Endothelial cell of umbilical vein (primary cell): ENCODE measurements around the gene COX14. TPM values are rescaled to one million over a fixed set of nuclear protein-coding genes. Genes with fewer than 3 reads are reported as not detected.

Source experiments
- BruUV-seq: library from RNA; stranded (reverse); fragments of 400-500 nt; replicated peaks from 2 replicates; lab custom pipeline; 2021; lab: Mats Ljungman, UMichigan
- CTCF ChIA-PET: fragments of 300-600, 350-600 bp; sonication (Branson Sonifier 250); formaldehyde crosslinking; loops from one replicate; lab custom pipeline; 2021; ENCODE audit warnings: antibody characterized with exemption, inconsistent platforms; lab: Charles Lee
- POLR2A ChIA-PET: fragments of 300-600, 350-600 bp; sonication (Branson Sonifier 250); formaldehyde crosslinking; loops from one replicate; lab custom pipeline; 2021; ENCODE audit warnings: antibody characterized with exemption, inconsistent platforms; lab: Charles Lee
- DNase-seq: peaks from one replicate; pipeline ENCODE4 v3.0.0-alpha.2; 2011; ENCODE audit warnings: low read depth, low spot score
- FAIRE-seq: peaks from 2 replicates; lab custom pipeline; 2011; peaks lifted over from hg19 to GRCh38; lab: Jason Lieb, UNC
- H2AFZ ChIP-seq: 2 replicates; pipeline ENCODE4 v1.6.0; 2012; ENCODE audit warnings: low read depth, low read length, control low read depth, inconsistent platforms
- H3K27ac ChIP-seq: 2 replicates; pipeline ENCODE4 v1.5.1; 2011; ENCODE audit warnings: low read depth, mild to moderate bottlenecking, control low read depth, low read length, moderate library complexity; ENCODE audit not compliant: insufficient read depth
- H3K27me3 ChIP-seq, 2 experiments: 2 replicates each; pipeline versions ENCODE4 v1.6.0 to v1.6.1; 2011; ENCODE audit warnings: low read length in 2 of 2, mixed read lengths in 1 of 2; ENCODE audit not compliant: control insufficient read depth in 2 of 2, insufficient read depth in 2 of 2
- H3K36me3 ChIP-seq, 2 experiments: 2 replicates in 1 of 2; 3 replicates in 1 of 2; pipeline ENCODE4 v1.5.1; 2011; ENCODE audit warnings: low read length in 2 of 2, mild to moderate bottlenecking in 1 of 2, moderate library complexity in 1 of 2; ENCODE audit not compliant: control insufficient read depth in 2 of 2, insufficient read depth in 2 of 2; ENCODE audit errors: extremely low read depth in 1 of 2
- H3K4me1 ChIP-seq: 3 replicates; pipeline ENCODE4 v1.5.1; 2011; ENCODE audit warnings: mild to moderate bottlenecking, low read length; ENCODE audit not compliant: control insufficient read depth, insufficient read depth; ENCODE audit errors: extremely low read depth
- H3K4me2 ChIP-seq: 2 replicates; pipeline ENCODE4 v1.6.1; 2011; ENCODE audit warnings: low read length, control low read depth, mixed read lengths; ENCODE audit not compliant: insufficient read depth
- H3K4me3 ChIP-seq, 3 experiments: fragments of 200-600 bp in 1 of 3; sonication (generic), shearing (Covaris generic) in 1 of 3; replicated peaks in 1 of 3; 2 replicates each; pipeline ENCODE4 v1.5.1; 2011 to 2016; ENCODE audit warnings: control low read depth in 3 of 3, low read length in 3 of 3, mild to moderate bottlenecking in 2 of 3, inconsistent platforms in 1 of 3, low read depth in 1 of 3, moderate library complexity in 1 of 3; ENCODE audit not compliant: insufficient read depth in 1 of 3
- H3K79me2 ChIP-seq: 2 replicates; pipeline ENCODE4 v1.6.0; 2012; ENCODE audit warnings: low read length, inconsistent platforms; ENCODE audit not compliant: control insufficient read depth, insufficient read depth
- H3K9ac ChIP-seq: replicated peaks from 2 replicates; pipeline ENCODE3; 2011; ENCODE audit warnings: low read length, control low read depth; ENCODE audit not compliant: insufficient read depth; ENCODE audit errors: extremely low read depth
- H3K9me1 ChIP-seq: replicated peaks from 3 replicates; pipeline ENCODE4 v1.6.0; 2011; ENCODE audit warnings: mild to moderate bottlenecking, low read length; ENCODE audit not compliant: control insufficient read depth, insufficient read depth; ENCODE audit errors: extremely low read depth
- H3K9me3 ChIP-seq: replicated peaks from 2 replicates; pipeline ENCODE4 v1.5.1; 2012; ENCODE audit warnings: low read length, inconsistent platforms; ENCODE audit not compliant: control insufficient read depth, insufficient read depth
- H4K20me1 ChIP-seq: replicated peaks from 2 replicates; pipeline ENCODE3; 2011; ENCODE audit warnings: mild to moderate bottlenecking, low read length; ENCODE audit not compliant: control insufficient read depth, insufficient read depth; ENCODE audit errors: extremely low read depth
- EZH2 ChIP-seq: IDR thresholded peaks from 2 replicates; pipeline ENCODE4 v1.6.1; 2012; ENCODE audit warnings: borderline replicate concordance, low read depth, mild to moderate bottlenecking, moderate library complexity, low read length, inconsistent platforms; ENCODE audit not compliant: severe bottlenecking
- FOS ChIP-seq: IDR thresholded peaks from 2 replicates; pipeline ENCODE4 v1.6.1; 2011; ENCODE audit warnings: mild to moderate bottlenecking, low read length, moderate library complexity, borderline replicate concordance; ENCODE audit not compliant: insufficient read depth
- GATA2 ChIP-seq: IDR thresholded peaks from 2 replicates; pipeline ENCODE4 v1.7.0; 2011; ENCODE audit warnings: low read depth, mild to moderate bottlenecking, moderate library complexity, mixed read lengths, low read length; ENCODE audit not compliant: insufficient read length, insufficient read depth
- JUN ChIP-seq: IDR thresholded peaks from 2 replicates; pipeline ENCODE4 v1.6.1; 2011; ENCODE audit warnings: borderline replicate concordance, low read depth; ENCODE audit not compliant: insufficient read length, insufficient read depth
- MYC ChIP-seq: IDR thresholded peaks from one replicate; pipeline ENCODE4 v1.6.1; 2011; ENCODE audit warnings: mild to moderate bottlenecking, low read depth, low read length
- POLR2A ChIP-seq: IDR thresholded peaks from 2 replicates; pipeline ENCODE4 v1.6.1; 2012; ENCODE audit warnings: low read depth, mild to moderate bottlenecking, control low read depth, low read length
- POLR2AphosphoS5 ChIP-seq: IDR thresholded peaks from 2 replicates; pipeline ENCODE4 v1.6.1; 2012; ENCODE audit warnings: low read depth, mild to moderate bottlenecking, control low read depth, low read length, moderate library complexity; ENCODE audit not compliant: insufficient read depth
- dilution Hi-C: fragments of 300-500 bp; cut with MboI; formaldehyde crosslinking; loops from one replicate; pipeline ENCODE4 v1.15.0; 2019; ENCODE audit warnings: low sequenced_read_pairs; ENCODE audit not compliant: extremely low pct_ligation_motif_present
- intact Hi-C: fragments of 100-400 bp; cut with micrococcal nuclease; formaldehyde crosslinking; loops from one replicate; pipeline ENCODE4 v1.10.0; 2022
- polyA plus RNA-seq, 4 experiments: library from polyadenylated mRNA; depleted of rRNA in 3 of 4; stranded (reverse) in 3 of 4; unstranded in 1 of 4; fragments of >200 nt; gene quantifications; 2 replicates each; pipeline versions ENCODE4 v1.2.1 to v1.2.3, GENCODE V29; 2011 to 2012; ENCODE audit warnings: missing spikeins in 1 of 4
- total RNA-seq: library from RNA; stranded (reverse); gene quantifications from 2 replicates; pipeline ENCODE4 v1.2.3, GENCODE V29; 2021
- TF ChIP-seq, protein P1 (sequence below), 2 donors: IDR thresholded peaks; 1 replicate in 1 of 2; 2 replicates in 1 of 2; pipeline ENCODE4 v1.5.1; 2011; ENCODE audit warnings: low read length in 2 of 2, mild to moderate bottlenecking in 2 of 2, moderate library complexity in 2 of 2, control low read depth in 1 of 2, inconsistent platforms in 1 of 2, low read depth in 1 of 2; ENCODE audit not compliant: insufficient read depth in 1 of 2; ENCODE audit errors: extremely low read depth in 1 of 2
- TF ChIP-seq, protein P2 (sequence below): IDR thresholded peaks from 2 replicates; pipeline ENCODE4 v1.6.1; 2011; ENCODE audit not compliant: insufficient read depth, insufficient read length

The COX14 gene
- total and polyA plus RNA-seq, 2 donors (not counting 3 experiments of a cell fraction or from before 2014, with no cell fraction given), result 40.3 to 106 TPM

DNA sequence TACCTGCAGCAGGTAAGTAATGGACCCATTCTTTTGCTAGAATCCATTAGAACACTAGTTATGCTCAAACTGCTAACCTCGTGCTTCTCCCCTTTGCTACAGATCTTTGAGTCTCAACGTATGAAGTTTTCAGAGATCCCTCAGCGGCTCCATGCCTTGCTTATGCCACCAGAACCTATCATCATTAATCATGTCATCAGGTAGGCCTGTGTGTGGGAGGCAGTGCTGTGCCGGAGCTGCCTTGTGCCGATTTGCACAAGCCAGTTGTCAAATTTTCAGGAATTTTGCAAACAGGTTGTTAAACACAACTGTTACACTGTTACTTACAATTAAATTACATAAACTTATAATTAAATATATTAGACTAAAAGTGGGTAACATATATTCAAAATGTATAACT lies 21.6 kb upstream of the COX14 start:
- BruUV-seq, result no TSS peak
- peaks cover 13% of the 10 kb centered on the region for H3K79me2 ChIP-seq
- H3K4me1 ChIP-seq, result peaks cover 29% of the 10 kb centered on the region
- no peaks in the 10 kb centered on the region for H3K9me1 ChIP-seq
- no peak overlapping the region for H3K27ac ChIP-seq
- FAIRE-seq, result no peak
- H3K4me3 ChIP-seq, result no peak overlapping the region
- H2AFZ ChIP-seq, result no peak overlapping the region
- H4K20me1 ChIP-seq, result no peaks in the 10 kb centered on the region
- dilution Hi-C loops (no loop called here), intact Hi-C loops (no loop called here)
- TF ChIP-seq POLR2A (no peak), EZH2 (no peak), FOS (no peak), MYC (no peak), POLR2AphosphoS5 (no peak), GATA2 (no peak), JUN (no peak)
- TF ChIP-seq, protein P1, sequence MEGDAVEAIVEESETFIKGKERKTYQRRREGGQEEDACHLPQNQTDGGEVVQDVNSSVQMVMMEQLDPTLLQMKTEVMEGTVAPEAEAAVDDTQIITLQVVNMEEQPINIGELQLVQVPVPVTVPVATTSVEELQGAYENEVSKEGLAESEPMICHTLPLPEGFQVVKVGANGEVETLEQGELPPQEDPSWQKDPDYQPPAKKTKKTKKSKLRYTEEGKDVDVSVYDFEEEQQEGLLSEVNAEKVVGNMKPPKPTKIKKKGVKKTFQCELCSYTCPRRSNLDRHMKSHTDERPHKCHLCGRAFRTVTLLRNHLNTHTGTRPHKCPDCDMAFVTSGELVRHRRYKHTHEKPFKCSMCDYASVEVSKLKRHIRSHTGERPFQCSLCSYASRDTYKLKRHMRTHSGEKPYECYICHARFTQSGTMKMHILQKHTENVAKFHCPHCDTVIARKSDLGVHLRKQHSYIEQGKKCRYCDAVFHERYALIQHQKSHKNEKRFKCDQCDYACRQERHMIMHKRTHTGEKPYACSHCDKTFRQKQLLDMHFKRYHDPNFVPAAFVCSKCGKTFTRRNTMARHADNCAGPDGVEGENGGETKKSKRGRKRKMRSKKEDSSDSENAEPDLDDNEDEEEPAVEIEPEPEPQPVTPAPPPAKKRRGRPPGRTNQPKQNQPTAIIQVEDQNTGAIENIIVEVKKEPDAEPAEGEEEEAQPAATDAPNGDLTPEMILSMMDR (IDR thresholded peaks at IDR 0.05; ENCODE audit: extremely low read depth in 1 of 2, insufficient read depth in 1 of 2, low read depth in 1 of 2, low read length in 2 of 2), result no peak
- TF ChIP-seq, protein P2, sequence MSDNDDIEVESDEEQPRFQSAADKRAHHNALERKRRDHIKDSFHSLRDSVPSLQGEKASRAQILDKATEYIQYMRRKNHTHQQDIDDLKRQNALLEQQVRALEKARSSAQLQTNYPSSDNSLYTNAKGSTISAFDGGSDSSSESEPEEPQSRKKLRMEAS, result no peak
- H3K4me2 ChIP-seq, result no peak overlapping the region
- CTCF ChIA-PET, result interaction anchor here (1.0 to 1.1 kb wide), 2 partner anchors 21 to 224 kb away, joined by 3 to 4 read pairs; partner anchors contain the start of gene COX14
- H3K9me3 ChIP-seq, result no peaks in the 10 kb centered on the region
- no peak overlapping the region for H3K9ac ChIP-seq
- peaks cover 35 to 39% of the 10 kb centered on the region in 2 experiments for H3K36me3 ChIP-seq
- no peaks in the 10 kb centered on the region for H3K27me3 ChIP-seq
- no peak for DNase-seq
- POLR2A ChIA-PET, result no interaction called here
